HepG2 (cell line): Measurements from ENCODE around the gene MAGIX. TPM values are rescaled to one million over a fixed set of nuclear protein-coding genes. Genes with fewer than 3 reads are reported as not detected.

Source experiments
- ATAC-seq: fragments of 200-7000 bp; cut with Tn5 transposase; 3 replicates; pipeline ENCODE4 v1.9.1; 2020; ENCODE audit warnings: mild to moderate bottlenecking, moderate library complexity
- BruUV-seq: library from RNA; stranded (reverse); fragments of 400-500 nt; replicated peaks from 2 replicates; lab custom pipeline; 2021; lab: Mats Ljungman, UMichigan
- CTCF ChIA-PET: fragments of 300-600 bp; formaldehyde crosslinking; extraction: SDS; loops from one replicate; lab custom pipeline; 2021; ENCODE audit warnings: low total read pairs, inconsistent platforms, low intra/inter-chr PET ratio; lab: Yijun Ruan, JAX
- POLR2A ChIA-PET: fragments of 350-600 bp; sonication (Branson Sonifier 250); formaldehyde crosslinking; loops from one replicate; lab custom pipeline; 2020; ENCODE audit warnings: antibody characterized with exemption, inconsistent platforms; lab: Yijun Ruan, JAX
- DNase-seq: peaks from one replicate; pipeline ENCODE4 v3.0.0-alpha.2; 2015; ENCODE audit warnings: low spot score
- FAIRE-seq: peaks from 3 replicates; lab custom pipeline; 2011; peaks lifted over from hg19 to GRCh38; lab: Jason Lieb, UNC
- H2AFZ ChIP-seq: one replicate; pipeline ENCODE4 v1.6.1; 2011; ENCODE audit warnings: low read length, inconsistent platforms
- H3K27ac ChIP-seq: fragments of 300-600 bp; 3 replicates; pipeline ENCODE4 v1.8.0; 2011; ENCODE audit warnings: mixed run types, mild to moderate bottlenecking, mixed read lengths, low read length, inconsistent platforms; ENCODE audit not compliant: insufficient read depth; ENCODE audit errors: extremely low read length
- H3K27me3 ChIP-seq, 2 experiments: fragments of 200-600 bp in 1 of 2; 2 replicates in 1 of 2; 3 replicates in 1 of 2; pipeline versions ENCODE4 v1.6.0 to v1.8.0; 2011; ENCODE audit warnings: low read length in 2 of 2, mild to moderate bottlenecking in 2 of 2, moderate library complexity in 2 of 2, inconsistent platforms in 1 of 2; ENCODE audit not compliant: insufficient read depth in 2 of 2, control insufficient read depth in 1 of 2
- H3K36me3 ChIP-seq, 2 experiments: fragments of 200-600 bp in 1 of 2; replicated peaks in 1 of 2; 2 replicates in 1 of 2; 3 replicates in 1 of 2; pipeline versions ENCODE4 v1.5.1 to v1.8.0; 2011; ENCODE audit warnings: low read length in 2 of 2, inconsistent platforms in 1 of 2; ENCODE audit not compliant: insufficient read depth in 2 of 2, control insufficient read depth in 1 of 2
- H3K4me1 ChIP-seq: 2 replicates; pipeline ENCODE4 v1.5.1; 2012; ENCODE audit warnings: low read length, inconsistent platforms; ENCODE audit not compliant: insufficient read depth
- H3K4me2 ChIP-seq: 2 replicates; pipeline ENCODE4 v1.6.0; 2011; ENCODE audit warnings: low read depth, low read length, inconsistent platforms
- H3K4me3 ChIP-seq, 3 experiments: fragments of 200-600 bp in 1 of 3; sonication (generic), shearing (Covaris generic) in 1 of 3; replicated peaks in 1 of 3; 2 replicates each; pipeline ENCODE4 v1.5.1; 2011 to 2016; ENCODE audit warnings: low read length in 3 of 3, inconsistent platforms in 2 of 3, low read depth in 2 of 3, mild to moderate bottlenecking in 2 of 3, control low read depth in 1 of 3, mixed read lengths in 1 of 3; ENCODE audit not compliant: insufficient read depth in 1 of 3
- H3K79me2 ChIP-seq: one replicate; pipeline ENCODE4 v1.6.1; 2011; ENCODE audit warnings: low read length, inconsistent platforms; ENCODE audit not compliant: insufficient read depth
- H3K9ac ChIP-seq: 2 replicates; pipeline ENCODE4 v1.6.0; 2011; ENCODE audit warnings: mild to moderate bottlenecking, low read depth, low read length, inconsistent platforms; ENCODE audit not compliant: insufficient read depth
- H3K9me3 ChIP-seq: 2 replicates; pipeline ENCODE4 v1.5.1; 2012; ENCODE audit warnings: mild to moderate bottlenecking, low read length
- H4K20me1 ChIP-seq: 2 replicates; pipeline ENCODE4 v1.6.0; 2011; ENCODE audit warnings: inconsistent platforms, mild to moderate bottlenecking, low read length, moderate library complexity; ENCODE audit not compliant: insufficient read depth
- AHDC1 ChIP-seq: sonication (generic); formaldehyde crosslinking; IDR thresholded peaks from 2 replicates; pipeline ENCODE4 v1.5.1; 2020; ENCODE audit warnings: mild to moderate bottlenecking, missing genetic modification reagents, borderline replicate concordance
- CHD4 ChIP-seq: fragments of 200-600 bp; sonication (generic); IDR thresholded peaks from 2 replicates; pipeline ENCODE4 v1.7.0; 2017; ENCODE audit warnings: mild to moderate bottlenecking, low read length, borderline replicate concordance
- GPBP1L1 ChIP-seq: sonication (generic); formaldehyde crosslinking; IDR thresholded peaks from 2 replicates; pipeline ENCODE4 v1.5.0; 2020; ENCODE audit warnings: mild to moderate bottlenecking, missing genetic modification reagents
- GZF1 ChIP-seq: sonication (generic); formaldehyde crosslinking; IDR thresholded peaks from 2 replicates; pipeline ENCODE4 v1.5.1; 2020; ENCODE audit warnings: mild to moderate bottlenecking, missing genetic modification reagents
- KAT7 ChIP-seq: IDR thresholded peaks from 2 replicates; pipeline ENCODE4 v1.6.1; 2018; ENCODE audit warnings: borderline replicate concordance, missing compliant biosample characterization
- NFIC ChIP-seq: IDR thresholded peaks from 2 replicates; pipeline ENCODE4 v1.6.1; 2012; ENCODE audit warnings: mild to moderate bottlenecking, low read length, inconsistent platforms
- SALL2 ChIP-seq: sonication (generic); formaldehyde crosslinking; IDR thresholded peaks from 2 replicates; pipeline ENCODE4 v1.8.1; 2023; ENCODE audit warnings: mild to moderate bottlenecking, missing genetic modification reagents, inconsistent platforms
- TBX3 ChIP-seq: fragments of 450-650 bp; IDR thresholded peaks from 2 replicates; pipeline ENCODE4 v1.6.1; 2017; ENCODE audit warnings: antibody characterized with exemption, mild to moderate bottlenecking, inconsistent platforms, borderline replicate concordance
- ZNF605 ChIP-seq: sonication (generic); formaldehyde crosslinking; IDR thresholded peaks from 2 replicates; pipeline ENCODE4 v1.8.0; 2022; ENCODE audit warnings: mild to moderate bottlenecking, missing genetic modification reagents
- ZSCAN21 ChIP-seq: sonication (generic); formaldehyde crosslinking; IDR thresholded peaks from 2 replicates; pipeline ENCODE4 v1.8.0; 2022; ENCODE audit warnings: mild to moderate bottlenecking, missing genetic modification reagents, moderate library complexity, borderline replicate concordance
- ZSCAN22 ChIP-seq: sonication (generic); formaldehyde crosslinking; IDR thresholded peaks from 2 replicates; pipeline ENCODE4 v1.4.0; 2020; ENCODE audit warnings: mild to moderate bottlenecking, missing genetic modification reagents
- ZSCAN5A ChIP-seq: sonication (generic); formaldehyde crosslinking; IDR thresholded peaks from 2 replicates; pipeline ENCODE4 v1.8.0; 2022; ENCODE audit warnings: mild to moderate bottlenecking, missing genetic modification reagents, borderline replicate concordance
- WGBS: methylation state at CpG from one replicate; pipeline ENCODE4 v1.1.6; 2017; ENCODE audit warnings: low lambda C conversion rate; 5-methylcytosine and 5-hydroxymethylcytosine counted together
- in situ Hi-C: cut with HindIII; loops from 2 replicates; pipeline ENCODE4 v1.10.0; 2017; ENCODE audit warnings: low pct_unique_long_range_greater_than_20kb; ENCODE audit not compliant: extremely low pct_ligation_motif_present
- intact Hi-C: fragments of 100-400 bp; cut with micrococcal nuclease; formaldehyde crosslinking; loops from one replicate; pipeline ENCODE4 v1.10.0; 2022; ENCODE audit not compliant: unreplicated experiment
- polyA plus RNA-seq, 8 experiments: library from polyadenylated mRNA; depleted of rRNA in 3 of 8; stranded (reverse) in 7 of 8; unstranded in 1 of 8; fragments of >200 nt; fragmentation: Illumina TruSeq in 4 of 8; extraction: Trizol in 4 of 8; gene quantifications; 2 replicates each; pipeline versions ENCODE4 v1.2.1 to v1.2.3, GENCODE V29; 2011 to 2016; ENCODE audit warnings: low read depth in 4 of 8, missing spikeins in 1 of 8, mixed read lengths in 1 of 8; ENCODE audit not compliant: insufficient read depth in 1 of 8
- total RNA-seq, 5 experiments: library from RNA; depleted of rRNA; stranded (reverse); fragments of >200 nt; fragmentation: Illumina TruSeq; extraction: Trizol; gene quantifications; 2 replicates each; pipeline ENCODE4 v1.2.3, GENCODE V29; 2016; ENCODE audit warnings: low read depth in 1 of 5

MAGIX gene
- total and polyA plus RNA-seq, 2 of the 13 experiments (the other 11 are each of a cell fraction or from before 2014, with no cell fraction given) = 0.63 to 1.2 TPM

GRCh38 chrX:49187028-49187394 lies 24.5 kb downstream of the MAGIX start (continued):
- TF ChIP-seq GPBP1L1 (CRISPR knock-in tag) (no peak), GZF1 (no peak), KAT7 (no peak), NFIC (no peak)
- TF ChIP-seq, all 625 proteins: peak for 0

GRCh38 chrX:49187526-49187925 lies 25.0 kb downstream of the MAGIX start:
- Histone ChIP-seq H3K4me1 (peaks cover 38% of the 10 kb centered on the region), H3K79me2 (no peaks in the 10 kb centered on the region), H3K9me3 (no peaks in the 10 kb centered on the region), H3K4me3 (no peak overlapping the region), H4K20me1 (no peaks in the 10 kb centered on the region), H3K4me2 (no peak overlapping the region), H3K9ac (no peak overlapping the region), H3K36me3 (no peaks in the 10 kb centered on the region; a peak in 1 of 5 replicates), H2AFZ (no peak overlapping the region), H3K27me3 (no peaks in the 10 kb centered on the region), H3K27ac (no peak overlapping the region)
- ChIA-PET POLR2A (interaction anchor here (0.6 kb wide), 1 partner anchor 20 kb away, joined by 3 read pairs; no protein-coding TSS in a partner anchor), CTCF (no interaction called here)
- ATAC-seq = no peak
- intact Hi-C loops (loop anchor here (5.0 kb wide), 1 partner anchor 450 kb away; no protein-coding TSS in a partner anchor), in situ Hi-C loops (loop anchor here (5.0 kb wide), 1 partner anchor 65 kb away; the partner anchor contains the start of gene GPKOW)
- no peak for DNase-seq
- FAIRE-seq = no peak
- no TSS peak for BruUV-seq
- 69% methylated on average over 9 of the region's 10 CpGs for WGBS
- no peak for TF ChIP-seq TBX3
- TF ChIP-seq CHD4 = no peak
- TF ChIP-seq ZSCAN5A (CRISPR knock-in tag) = no peak
- TF ChIP-seq ZNF605 (CRISPR knock-in tag) = no peak
- no peak for TF ChIP-seq ZSCAN22 (CRISPR knock-in tag)
- TF ChIP-seq SALL2 (CRISPR knock-in tag) = no peak
- TF ChIP-seq ZSCAN21 (CRISPR knock-in tag) = no peak
- no peak for TF ChIP-seq AHDC1
